Right lobe of liver (tissue), 6 donors: ENCODE data around the gene DGKE. TPM values are rescaled to one million over a fixed set of nuclear protein-coding genes. Genes with fewer than 3 reads are reported as not detected.
A peak's percentile ranks its signal among the peaks of the same experiment; 100 is the strongest.

Experiments
- ATAC-seq, 4 donors: fragments of 200-7000 bp; cut with Tn5 transposase; one replicate each; pipeline ENCODE4 v1.9.1; 2020; ENCODE audit warnings: mild to moderate bottlenecking in 4 of 4, moderate library complexity in 4 of 4
- DNase-seq, 3 donors: peaks; one replicate each; pipeline ENCODE4 v3.0.0-alpha.2; 2020
- H3K27ac ChIP-seq, 3 donors: fragments of 200-600 bp; one replicate each; pipeline ENCODE4 v1.8.0; 2022
- H3K27me3 ChIP-seq, 2 donors: fragments of 200-600 bp; one replicate each; pipeline ENCODE4 v1.8.0; 2022
- H3K36me3 ChIP-seq, 4 donors: fragments of 200-600 bp; sonication (generic) in 1 of 4; one replicate each; pipeline versions ENCODE4 v1.5.1 to v1.8.0; 2017 to 2022; ENCODE audit warnings: control low read depth in 1 of 4
- H3K4me1 ChIP-seq, 4 donors: fragments of 200-600 bp; sonication (generic) in 1 of 4; one replicate each; pipeline versions ENCODE4 v1.5.1 to v1.8.0; 2017 to 2022; ENCODE audit warnings: control low read depth in 1 of 4
- H3K4me3 ChIP-seq, 3 donors: fragments of 200-600 bp; one replicate each; pipeline ENCODE4 v1.8.0; 2022
- H3K9me3 ChIP-seq, 4 donors: fragments of 200-600 bp; sonication (generic) in 1 of 4; one replicate each; pipeline versions ENCODE4 v1.5.1 to v1.8.0; 2017 to 2022; ENCODE audit warnings: control low read depth in 1 of 4
- CTCF ChIP-seq, 4 donors: fragments of 200-600 bp in 3 of 4; fragments of 450-650 bp in 1 of 4; IDR thresholded peaks; one replicate each; pipeline versions ENCODE4 v1.5.1 to v1.8.0; 2016 to 2022; ENCODE audit warnings: antibody characterized with exemption in 4 of 4, mild to moderate bottlenecking in 2 of 4
- POLR2A ChIP-seq: fragments of 450-650 bp; IDR thresholded peaks from one replicate; pipeline ENCODE4 v1.6.1; 2017; ENCODE audit warnings: antibody characterized with exemption, mild to moderate bottlenecking
- WGBS: methylation state at CpG from one replicate; pipeline ENCODE4 v1.1.6; 2018; ENCODE audit warnings: low coverage, low lambda C conversion rate; ENCODE audit not compliant: insufficient coverage; ENCODE audit errors: missing lambda C conversion rate; 5-methylcytosine and 5-hydroxymethylcytosine counted together
- intact Hi-C, 2 donors: fragments of 100-400 bp; cut with DNase I; formaldehyde crosslinking; loops; one replicate each; pipeline versions ENCODE4 v1.11.2 to v1.14.1; 2022
- total RNA-seq, 6 experiments: library from RNA; depleted of rRNA in 2 of 6; stranded (reverse); fragments of >200 nt in 2 of 6; fragmentation: NEBNext Ultra II Directional in 3 of 6; extraction: Animal tissue kit (Norgen Biotek cat#: 25700) in 3 of 6; gene quantifications; one replicate each; pipeline versions ENCODE4 v1.1.0 to v1.2.4, GENCODE V29; 2016 to 2023
- donor health status: DM: no; HTN: yes; CAD: no.
- donor health status: DM: no; HTN: no; CAD: no.
- donor health status: DM: no; HTN: no; CAD: no.
- donor health status: DM: no; HTN: yes; CAD: no.
- donor health status: DM: no; HTN: yes; CAD: no.

DGKE gene
- total RNA-seq, 6 experiments from 2014 or later = 2.2 to 10.4 (median 3.4) TPM

DNA sequence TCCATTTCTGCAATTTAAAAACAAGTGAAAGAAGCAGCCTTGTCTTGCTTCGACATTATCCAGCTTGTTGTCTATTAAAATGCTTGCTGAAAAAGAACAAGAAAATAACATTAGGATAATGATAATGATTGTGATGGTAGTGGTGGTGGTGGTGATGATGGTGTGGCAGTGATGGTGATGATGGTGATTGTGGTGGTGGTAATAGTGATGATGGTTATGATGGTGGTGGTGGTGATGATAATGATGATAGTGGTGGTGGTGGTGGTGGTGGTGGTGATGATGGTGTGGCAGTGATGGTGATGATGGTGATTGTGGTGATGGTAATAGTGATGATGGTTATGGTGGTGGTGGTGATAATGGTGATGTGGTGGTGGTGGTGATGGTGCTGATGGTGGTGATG, 41.7 kb upstream of the DGKE start:
- no peak for ATAC-seq

GRCh38 chr17:56793531-56793930, 40.4 kb upstream of the DGKE start:
- no peaks in the 10 kb centered on the region for H3K9me3 ChIP-seq
- no peak for DNase-seq
- no peaks in the 10 kb centered on the region for H3K36me3 ChIP-seq
- H3K27me3 ChIP-seq = no peaks in the 10 kb centered on the region
- no peaks in the 10 kb centered on the region for H3K4me1 ChIP-seq
- no peak overlapping the region for H3K4me3 ChIP-seq
- H3K27ac ChIP-seq = no peak overlapping the region
- intact Hi-C loops = no loop called here
- TF ChIP-seq CTCF (IDR thresholded peaks at IDR 0.05) = no peak
- TF ChIP-seq POLR2A = no peak
- peak in 1 of 4 donors; percentile 46 for ATAC-seq

More for the DNA sequence above, 41.7 kb upstream of the DGKE start:
- H3K4me1 ChIP-seq = no peaks in the 10 kb centered on the region
- H3K27ac ChIP-seq = no peak overlapping the region
- no peak for DNase-seq
- no peaks in the 10 kb centered on the region for H3K9me3 ChIP-seq
- no peak overlapping the region for H3K4me3 ChIP-seq
- WGBS = 93% methylated on average over 1 of the region's 1 CpG
- H3K27me3 ChIP-seq = no peaks in the 10 kb centered on the region
- no peaks in the 10 kb centered on the region for H3K36me3 ChIP-seq
- intact Hi-C loops = no loop called here
- TF ChIP-seq CTCF (IDR thresholded peaks at IDR 0.05) (no peak), POLR2A (no peak)

DNA sequence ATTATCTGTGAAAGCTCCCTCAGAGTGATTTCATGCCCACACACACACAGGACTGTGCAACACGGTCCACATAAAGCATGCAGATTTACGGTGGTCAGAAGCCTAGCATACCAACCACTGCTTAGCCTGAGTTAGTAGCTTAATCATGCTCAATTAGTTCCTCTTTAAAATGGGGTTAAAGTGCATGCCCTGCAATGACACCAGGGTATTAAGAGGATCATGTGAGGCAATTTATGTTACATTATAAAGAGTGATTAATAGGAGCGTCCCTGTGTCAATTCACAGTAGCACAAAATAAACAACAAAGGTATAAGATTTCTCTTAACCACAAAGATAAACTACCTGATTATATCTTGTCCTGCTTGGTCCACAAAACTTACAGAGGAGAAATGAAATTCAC, 40.0 kb upstream of the DGKE start:
- DNase-seq (no peak), ATAC-seq (peak in 2 of 4 donors; percentile 24 to 51)

DNA sequence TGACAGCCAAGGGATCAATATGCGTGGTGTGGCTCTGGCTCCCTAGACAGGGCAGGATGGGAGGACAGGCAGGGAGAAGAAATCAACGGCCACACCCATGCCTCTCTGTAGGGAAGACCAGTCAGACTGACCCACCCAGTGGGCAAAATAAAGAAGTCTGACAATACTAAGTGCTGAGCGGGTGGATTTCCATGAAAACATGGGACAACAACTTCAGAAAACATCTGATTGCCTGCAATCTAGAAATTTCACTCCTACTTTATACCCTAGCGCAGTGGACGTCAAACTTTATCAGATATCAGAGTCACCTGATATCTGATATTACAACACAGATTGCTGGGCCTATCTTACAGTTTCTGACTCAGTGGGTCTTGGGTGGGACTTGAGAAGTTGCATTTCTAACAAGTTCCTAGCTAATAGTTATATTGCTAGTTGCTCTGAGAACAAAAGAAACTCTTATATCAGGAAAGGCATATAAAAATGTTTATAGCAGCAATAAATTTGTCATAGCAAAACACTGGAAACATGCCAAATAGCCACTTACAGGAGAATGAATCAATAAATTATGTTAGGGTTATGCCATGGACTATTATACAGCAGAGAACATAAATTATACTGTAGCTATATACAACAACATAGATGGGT, 38.6 kb upstream of the DGKE start:
- H3K9me3 ChIP-seq = no peaks in the 10 kb centered on the region
- H3K4me3 ChIP-seq = no peak overlapping the region
- no peaks in the 10 kb centered on the region for H3K36me3 ChIP-seq
- TF ChIP-seq CTCF (IDR thresholded peaks at IDR 0.05) (no peak), POLR2A (no peak)
- peak in 2 of 4 donors; percentile 43 to 61 for ATAC-seq
- no peak for DNase-seq
- no peaks in the 10 kb centered on the region for H3K27me3 ChIP-seq
- intact Hi-C loops = no loop called here
- H3K4me1 ChIP-seq = no peaks in the 10 kb centered on the region
- no peak overlapping the region for H3K27ac ChIP-seq
- 80% methylated on average over 3 of the region's 5 CpGs for WGBS

More for the DNA sequence above, 40.0 kb upstream of the DGKE start:
- intact Hi-C loops = no loop called here
- H3K9me3 ChIP-seq = no peaks in the 10 kb centered on the region
- WGBS = 55% methylated on average over 3 of the region's 3 CpGs
- no peaks in the 10 kb centered on the region for H3K4me1 ChIP-seq
- H3K27ac ChIP-seq = no peak overlapping the region
- no peaks in the 10 kb centered on the region for H3K27me3 ChIP-seq
- TF ChIP-seq POLR2A = no peak
- H3K36me3 ChIP-seq = no peaks in the 10 kb centered on the region
- H3K4me3 ChIP-seq = no peak overlapping the region

DNA sequence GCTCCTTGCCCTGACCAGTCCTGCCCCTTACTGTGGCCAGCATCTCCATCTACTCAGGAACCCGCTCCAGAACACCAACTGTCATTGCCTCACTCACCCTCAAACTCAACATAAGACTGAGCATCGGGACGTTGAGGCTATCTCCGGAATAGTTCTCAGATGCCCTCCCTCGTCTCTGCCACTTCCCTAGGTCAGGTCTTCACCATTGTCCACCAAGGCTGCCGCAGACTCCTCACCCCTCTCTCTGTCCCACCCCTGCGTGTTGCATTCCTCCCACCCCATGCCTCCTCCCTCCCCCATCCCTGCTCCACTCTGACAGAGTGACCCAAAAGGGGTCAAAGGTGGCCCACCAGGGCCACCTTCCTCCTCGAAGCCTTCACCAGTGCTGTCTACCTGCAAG, 37.4 kb upstream of the DGKE start:
- Histone ChIP-seq H3K9me3 (no peaks in the 10 kb centered on the region), H3K27ac (no peak overlapping the region), H3K4me1 (no peaks in the 10 kb centered on the region), H3K27me3 (no peaks in the 10 kb centered on the region), H3K4me3 (no peak overlapping the region), H3K36me3 (no peaks in the 10 kb centered on the region)
- intact Hi-C loops = no loop called here
- TF ChIP-seq POLR2A = no peak
- no peak for TF ChIP-seq CTCF (IDR thresholded peaks at IDR 0.05)
- DNase-seq (no peak), ATAC-seq (no peak)
- 92% methylated on average over 8 of the region's 8 CpGs for WGBS
